ENCODE measurements around the gene SIK3. TPM values are rescaled to one million over a fixed set of nuclear protein-coding genes. Genes with fewer than 3 reads are reported as not detected.

Gene SIK3
- total RNA-seq, 4 donors from 2014 or later, result 45.0 to 70.2 (median 48.8) TPM

DNA sequence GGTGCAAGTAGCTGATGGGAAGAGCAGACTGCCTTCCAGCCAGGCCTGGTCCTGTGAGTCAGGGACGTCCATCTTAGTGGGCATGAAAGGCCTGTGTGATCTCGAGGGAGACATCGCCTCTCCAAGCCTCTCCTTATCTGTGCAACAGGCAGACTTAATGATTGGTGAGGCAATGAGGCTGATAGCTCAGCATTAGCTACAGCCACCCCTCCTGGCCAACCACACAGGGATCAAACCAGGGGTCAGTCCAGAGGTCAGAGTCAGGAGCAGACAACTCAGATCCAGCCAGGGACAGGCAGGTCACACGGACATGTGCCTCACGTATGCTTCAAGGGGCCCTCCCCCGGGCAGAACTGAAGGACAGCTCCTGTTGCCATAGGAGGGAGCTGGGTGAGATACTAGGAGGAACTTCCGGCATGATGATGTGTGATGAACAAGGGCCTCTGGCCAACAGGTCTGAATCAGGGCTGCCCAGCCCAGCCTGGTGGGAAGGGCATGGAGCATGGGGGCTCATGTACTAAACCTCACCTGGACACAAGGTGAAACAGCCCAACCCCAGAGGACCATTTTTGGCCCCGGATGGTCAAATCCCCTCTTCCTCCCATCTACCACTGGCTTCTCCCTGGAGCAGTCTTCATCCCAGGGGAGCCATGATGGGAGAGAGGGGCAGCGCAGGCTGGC, 271.3 kb downstream of the SIK3 start:
- 72% methylated on average over 9 of the region's 9 CpGs for WGBS, 2 donors
- Histone ChIP-seq H3K36me3 (no peaks in the 10 kb centered on the region), H3K9me3 (no peaks in the 10 kb centered on the region), H3K4me1 (no peaks in the 10 kb centered on the region), H3K27me3 (no peaks in the 10 kb centered on the region), H3K4me3 (no peak overlapping the region), H3K27ac (no peak overlapping the region)
- no peak for DNase-seq (ENCODE audit: low spot score in 2 of 2)
- no peak for TF ChIP-seq EP300 (IDR thresholded peaks at IDR 0.05)
- TF ChIP-seq CTCF (IDR thresholded peaks at IDR 0.05), result no peak
- TF ChIP-seq POLR2A (IDR thresholded peaks at IDR 0.05), result no peak

- 81 to 84% methylated on average over 20 to 22 of the region's 22 CpGs for WGBS, 2 donors
- Histone ChIP-seq H3K9me3 (no peaks in the 10 kb centered on the region), H3K36me3 (no peaks in the 10 kb centered on the region), H3K4me3 (no peak overlapping the region), H3K27me3 (no peaks in the 10 kb centered on the region), H3K27ac (no peak overlapping the region), H3K4me1 (no peaks in the 10 kb centered on the region)
- TF ChIP-seq CTCF (IDR thresholded peaks at IDR 0.05) (no peak), EP300 (IDR thresholded peaks at IDR 0.05) (no peak), POLR2A (IDR thresholded peaks at IDR 0.05) (no peak)
- no peak for DNase-seq (ENCODE audit: low spot score in 2 of 2)
These were observed 272.1 kb downstream of the SIK3 start for GRCh38 chr11:116825854-116826750.

GRCh38 chr11:116825434-116825833, 272.8 kb downstream of the SIK3 start:
- Histone ChIP-seq H3K4me1 (no peaks in the 10 kb centered on the region), H3K27me3 (no peaks in the 10 kb centered on the region), H3K36me3 (no peaks in the 10 kb centered on the region), H3K4me3 (no peak overlapping the region), H3K27ac (no peak overlapping the region), H3K9me3 (no peaks in the 10 kb centered on the region)
- 75 to 83% methylated on average over 5 of the region's 5 CpGs for WGBS, 2 donors
- no peak for DNase-seq (ENCODE audit: low spot score in 2 of 2)
- TF ChIP-seq EP300 (IDR thresholded peaks at IDR 0.05) (no peak), CTCF (IDR thresholded peaks at IDR 0.05) (no peak), POLR2A (IDR thresholded peaks at IDR 0.05) (no peak)

DNA sequence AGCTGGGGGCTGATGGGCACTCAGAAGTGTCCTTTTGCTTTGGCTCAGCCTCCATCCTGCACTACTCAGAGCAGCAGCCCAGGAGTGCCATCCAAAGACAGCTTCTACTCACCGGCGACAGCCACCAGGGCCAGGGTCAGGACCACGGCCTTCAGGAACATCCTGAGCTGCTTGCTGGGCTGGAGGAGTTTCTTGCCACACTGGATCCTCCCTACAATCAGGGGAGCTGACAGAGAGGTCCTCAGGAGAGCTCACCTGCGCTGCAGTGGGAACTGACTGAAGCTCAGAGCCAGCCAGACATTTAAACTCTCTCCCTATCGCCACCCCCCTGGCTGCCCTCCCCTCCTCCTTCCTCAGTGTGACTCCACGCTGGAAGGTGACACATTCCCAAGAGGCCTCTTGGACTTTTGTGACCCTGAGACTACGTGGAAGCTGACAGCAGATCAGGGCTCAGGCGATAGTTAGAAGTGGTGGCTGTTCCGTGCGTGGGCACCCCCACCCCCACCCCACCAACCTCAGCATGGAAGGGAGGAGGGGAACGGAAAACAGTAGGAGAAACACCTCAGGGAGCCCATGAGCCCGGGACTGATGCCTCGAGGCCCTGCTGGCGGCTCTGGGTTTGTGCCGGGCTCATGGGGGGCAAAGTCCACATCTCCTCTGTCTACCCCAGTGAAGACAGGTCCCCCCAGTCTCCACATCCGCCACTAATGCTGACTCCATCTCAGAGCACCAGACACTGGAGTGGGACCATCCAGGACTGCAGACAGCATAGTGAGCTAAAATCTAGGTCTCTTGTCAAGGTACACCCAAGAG, 275.0 kb downstream of the SIK3 start, which contains the start of gene APOA4:
Gene APOA4 (minus strand): TSS at position 274 of the 813 bp plus-strand sequence. CDS start 113 bp downstream, at position 161.
- Histone ChIP-seq H3K9me3 (no peaks in the 10 kb centered on the region), H3K27me3 (no peaks in the 10 kb centered on the region), H3K27ac (no peak within 1 kb of the TSS), H3K36me3 (no peaks in the 10 kb centered on the region), H3K4me1 (no peaks in the 10 kb centered on the region), H3K4me3 (no peak within 1 kb of the TSS)
- WGBS, 2 donors, result 79 to 80% methylated on average over 12 to 16 of the region's 16 CpGs
- no peak for DNase-seq (ENCODE audit: low spot score in 2 of 2)
- TF ChIP-seq POLR2A (IDR thresholded peaks at IDR 0.05), result no peak
- TF ChIP-seq EP300 (IDR thresholded peaks at IDR 0.05), result no peak
- no peak for TF ChIP-seq CTCF (IDR thresholded peaks at IDR 0.05)
